Measurements from ENCODE around the gene IL37.
"Not testable (repeated sequence)": the region's sequence is repeated elsewhere in the genome, so short reads cannot be mapped to it uniquely, and the experiment has no call there.

The IL37 gene

DNA sequence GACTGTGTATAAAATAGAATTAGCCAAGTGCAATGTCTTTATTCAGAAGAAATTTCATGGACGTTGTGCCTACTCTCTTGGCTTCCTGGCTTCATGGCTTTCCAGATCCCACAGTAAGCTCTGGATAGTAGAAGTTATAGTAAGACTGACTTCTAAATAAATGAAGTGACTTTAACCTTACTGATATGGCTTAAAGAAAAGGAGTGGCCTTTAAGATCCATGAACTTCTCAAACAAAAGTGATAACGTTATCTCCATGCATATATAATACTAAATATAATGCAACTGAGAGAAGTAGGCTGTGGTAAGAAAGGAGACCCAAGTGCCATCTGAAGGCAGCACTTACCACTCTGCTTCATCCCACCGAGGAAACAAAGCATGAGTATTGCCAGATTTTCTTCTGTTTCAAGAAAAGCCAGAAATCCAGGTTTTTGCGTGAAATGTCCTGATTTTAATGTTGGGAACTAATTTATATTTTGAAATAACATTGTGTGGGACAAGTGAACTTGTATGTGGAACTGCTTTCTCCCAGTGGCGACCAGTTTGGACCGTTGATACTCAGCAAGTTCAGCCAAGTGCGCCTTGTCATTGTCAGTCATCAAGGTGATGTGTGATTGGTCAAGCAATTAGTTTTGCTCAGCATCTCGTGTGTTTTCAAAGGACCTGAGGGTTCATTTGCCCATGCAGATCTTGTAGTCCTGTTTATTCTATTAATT is 13.9 kb upstream of the IL37 start:
- H3K9me3 ChIP-seq (ENCODE audit: control insufficient read depth, insufficient read depth, low read length), result no peaks in the 10 kb centered on the region
- no peaks in the 10 kb centered on the region for H3K36me3 ChIP-seq (ENCODE audit: control insufficient read depth, insufficient read depth, low read length)
- no peaks in the 10 kb centered on the region for H3K4me1 ChIP-seq (ENCODE audit: control insufficient read depth, insufficient read depth, low read length)
- no peaks in the 10 kb centered on the region for H3K27me3 ChIP-seq (ENCODE audit: control insufficient read depth, insufficient read depth, low read length)
- H3K4me3 ChIP-seq (ENCODE audit: low read depth, low read length), result no peak overlapping the region
- H3K9ac ChIP-seq (ENCODE audit: low read depth, low read length), result no peak overlapping the region

DNA sequence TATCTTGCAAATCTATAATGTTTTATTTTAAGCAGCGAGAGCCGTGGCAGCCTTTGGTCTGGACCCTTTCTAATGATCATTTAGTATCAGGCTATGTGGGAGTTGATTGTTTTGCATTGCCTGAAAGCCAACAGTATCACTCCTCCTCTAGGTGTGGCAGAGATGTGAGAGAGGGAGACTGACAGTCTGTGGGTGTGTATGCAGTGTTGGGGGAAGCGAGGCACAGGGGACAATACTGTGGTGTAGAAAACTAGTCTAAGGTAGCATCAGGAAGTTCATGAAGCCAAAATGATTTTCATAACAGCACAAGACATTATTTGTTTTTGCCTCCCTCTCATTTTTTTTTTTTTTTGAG is 13.4 kb upstream of the IL37 start:
- Histone ChIP-seq H3K27me3 (ENCODE audit: control insufficient read depth, insufficient read depth, low read length) (no peaks in the 10 kb centered on the region), H3K36me3 (ENCODE audit: control insufficient read depth, insufficient read depth, low read length) (no peaks in the 10 kb centered on the region), H3K9me3 (ENCODE audit: control insufficient read depth, insufficient read depth, low read length) (no peaks in the 10 kb centered on the region), H3K4me3 (ENCODE audit: low read depth, low read length) (no peak overlapping the region), H3K4me1 (ENCODE audit: control insufficient read depth, insufficient read depth, low read length) (no peaks in the 10 kb centered on the region), H3K9ac (ENCODE audit: low read depth, low read length) (no peak overlapping the region)

DNA sequence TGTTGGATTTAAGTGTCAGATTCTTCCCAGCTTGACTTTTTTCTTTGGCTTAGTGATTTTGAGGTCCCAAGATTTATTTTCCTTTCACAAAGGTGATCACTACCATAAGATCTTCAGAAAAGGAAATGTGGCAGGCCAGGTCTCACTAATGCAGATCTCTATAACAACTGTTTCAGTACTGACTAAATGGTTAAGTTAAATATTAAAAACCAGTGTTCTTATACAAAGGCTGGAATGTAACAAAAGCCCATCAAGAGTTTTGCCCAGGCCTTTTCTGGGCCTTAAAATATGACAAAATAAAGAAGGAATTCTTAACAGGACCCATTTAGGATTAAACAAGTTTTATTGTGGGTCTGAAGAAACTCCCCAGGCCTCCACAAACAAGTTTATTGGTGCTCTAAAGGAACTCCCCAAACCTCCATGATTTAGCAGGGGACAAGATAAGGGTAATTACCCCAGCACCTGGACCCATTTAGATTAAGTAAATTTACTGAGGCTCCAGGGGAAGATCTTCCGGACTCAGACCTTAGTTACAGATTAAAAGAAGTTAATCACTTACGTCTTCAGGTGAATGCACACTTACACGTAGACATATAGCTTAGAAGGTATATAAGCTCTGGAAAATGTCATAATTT is 9.4 kb upstream of the IL37 start:
- H3K9me3 ChIP-seq (ENCODE audit: control insufficient read depth, insufficient read depth, low read length); H3K36me3 ChIP-seq (ENCODE audit: control insufficient read depth, insufficient read depth, low read length); H3K27me3 ChIP-seq (ENCODE audit: control insufficient read depth, insufficient read depth, low read length); H3K9ac ChIP-seq (ENCODE audit: low read depth, low read length); H3K4me1 ChIP-seq (ENCODE audit: control insufficient read depth, insufficient read depth, low read length); H3K4me3 ChIP-seq (ENCODE audit: low read depth, low read length): not testable (repeated sequence)

DNA sequence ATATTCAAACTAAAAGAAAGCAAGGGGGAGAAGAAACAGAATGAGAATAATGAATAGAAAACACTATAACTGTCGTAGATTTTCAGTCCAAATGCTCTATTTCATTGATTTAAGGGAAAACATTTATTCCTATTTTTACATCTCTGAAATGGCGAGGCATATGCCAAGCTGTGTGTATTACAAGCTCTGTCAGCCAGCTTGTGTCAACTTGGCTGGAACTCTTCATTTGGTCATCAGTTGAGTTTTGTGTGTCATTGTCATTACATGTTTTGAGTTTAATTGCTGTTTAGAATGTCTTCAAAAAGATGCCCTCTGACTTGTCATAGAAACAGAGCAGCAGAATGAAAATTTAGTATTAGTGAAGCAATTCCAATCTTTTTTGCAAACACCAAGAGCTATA is 8.1 kb upstream of the IL37 start:
- H3K4me3 ChIP-seq (ENCODE audit: low read depth, low read length), result no peak overlapping the region
- no peak overlapping the region for H3K9ac ChIP-seq (ENCODE audit: low read depth, low read length)
- H3K9me3 ChIP-seq (ENCODE audit: control insufficient read depth, insufficient read depth, low read length), result no peaks in the 10 kb centered on the region
- no peaks in the 10 kb centered on the region for H3K4me1 ChIP-seq (ENCODE audit: control insufficient read depth, insufficient read depth, low read length)
- H3K36me3 ChIP-seq (ENCODE audit: control insufficient read depth, insufficient read depth, low read length), result no peaks in the 10 kb centered on the region
- H3K27me3 ChIP-seq (ENCODE audit: control insufficient read depth, insufficient read depth, low read length), result no peaks in the 10 kb centered on the region

DNA sequence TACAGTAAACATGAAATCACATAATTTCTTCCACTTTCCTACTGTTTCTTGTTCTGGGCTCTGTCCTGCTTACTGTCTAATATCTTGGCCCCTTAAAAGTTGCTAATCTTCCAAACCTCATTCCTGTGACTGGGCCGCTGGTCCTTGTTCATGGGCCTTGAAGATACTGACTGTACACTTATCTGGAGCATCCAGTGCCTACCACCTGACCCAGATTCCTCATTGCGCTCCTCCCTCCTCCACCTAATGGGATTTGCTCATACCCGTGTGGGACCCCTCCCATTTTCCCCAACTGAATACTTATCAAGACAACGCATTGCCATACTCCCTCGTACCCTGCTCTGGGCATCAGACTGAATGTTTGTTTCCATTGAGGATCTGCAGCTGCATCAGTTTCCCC is 6.1 kb upstream of the IL37 start:
- no peak overlapping the region for H3K4me3 ChIP-seq (ENCODE audit: low read depth, low read length)
- H3K27me3 ChIP-seq (ENCODE audit: control insufficient read depth, insufficient read depth, low read length), result no peaks in the 10 kb centered on the region
- H3K36me3 ChIP-seq (ENCODE audit: control insufficient read depth, insufficient read depth, low read length), result no peaks in the 10 kb centered on the region
- H3K9ac ChIP-seq (ENCODE audit: low read depth, low read length), result no peak overlapping the region
- H3K4me1 ChIP-seq (ENCODE audit: control insufficient read depth, insufficient read depth, low read length), result no peaks in the 10 kb centered on the region
- H3K9me3 ChIP-seq (ENCODE audit: control insufficient read depth, insufficient read depth, low read length), result no peaks in the 10 kb centered on the region

DNA sequence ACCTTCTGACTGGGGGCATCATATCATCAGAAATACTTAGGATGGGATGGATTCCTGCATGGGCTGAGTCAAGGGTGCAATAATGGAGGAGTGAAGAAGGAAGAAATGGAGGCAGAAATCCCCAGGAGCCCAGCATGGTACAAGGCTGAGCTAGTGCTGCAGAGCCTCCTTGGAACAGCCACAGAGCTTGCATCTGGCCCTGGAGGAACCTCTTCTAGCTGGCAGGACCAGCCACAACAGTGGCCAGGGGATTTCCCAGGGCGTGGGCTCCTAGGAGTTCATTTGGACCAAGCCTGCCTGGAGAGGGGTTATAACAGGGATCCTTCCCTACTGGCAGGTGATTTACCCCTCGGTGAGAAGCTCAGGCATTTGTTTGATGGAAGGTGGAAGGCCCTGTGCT is 4.7 kb upstream of the IL37 start:
- no peaks in the 10 kb centered on the region for H3K4me1 ChIP-seq (ENCODE audit: control insufficient read depth, insufficient read depth, low read length)

DNA sequence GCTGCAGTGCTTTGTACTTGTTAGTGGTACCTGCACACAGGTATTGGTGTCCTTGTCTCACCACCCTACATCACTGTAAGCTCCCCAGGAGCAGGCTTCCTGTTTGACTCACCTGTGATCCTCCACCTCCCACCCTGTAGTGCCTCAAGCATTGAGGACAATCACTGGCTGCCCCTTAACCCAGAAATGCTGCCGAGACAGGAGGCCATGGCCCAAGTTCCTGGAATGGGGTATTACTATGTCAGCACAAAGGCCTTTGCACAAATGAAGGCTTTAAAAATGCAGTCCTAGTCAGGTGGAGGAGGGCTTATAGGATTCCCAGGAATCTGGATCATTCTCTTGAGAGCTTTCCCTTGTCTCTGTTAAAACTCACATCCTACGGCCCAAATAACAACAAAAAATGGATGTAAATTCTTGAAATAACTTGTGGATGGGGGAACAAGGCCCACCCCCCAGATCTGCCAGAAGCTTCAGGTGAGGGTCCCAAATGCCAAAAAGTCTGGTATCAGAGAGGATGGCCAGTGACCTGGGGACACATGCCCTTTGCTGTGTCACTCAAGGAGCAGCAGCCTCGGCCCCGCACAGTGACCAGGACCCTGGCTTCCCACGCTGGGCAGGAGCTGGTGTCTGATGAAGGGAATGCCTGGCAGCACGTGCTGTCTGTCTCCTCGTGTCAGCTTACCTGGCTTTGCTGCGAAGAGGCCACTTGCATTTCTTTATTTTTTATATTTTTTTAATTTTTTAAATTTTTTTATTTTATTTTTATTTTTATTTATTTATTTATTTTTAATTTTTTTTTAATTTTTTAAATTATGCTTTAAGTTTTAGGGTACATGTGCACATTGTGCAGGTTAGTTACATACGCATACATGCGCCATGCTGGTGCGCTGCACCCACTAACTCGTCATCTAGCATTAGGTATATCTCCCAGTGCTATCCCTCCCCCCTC is 3.7 kb upstream of the IL37 start:
- Histone ChIP-seq H3K36me3 (ENCODE audit: control insufficient read depth, insufficient read depth, low read length) (no peaks in the 10 kb centered on the region), H3K4me1 (ENCODE audit: control insufficient read depth, insufficient read depth, low read length) (no peaks in the 10 kb centered on the region), H3K9me3 (ENCODE audit: control insufficient read depth, insufficient read depth, low read length) (no peaks in the 10 kb centered on the region), H3K9ac (ENCODE audit: low read depth, low read length) (no peak overlapping the region), H3K4me3 (ENCODE audit: low read depth, low read length) (no peak overlapping the region), H3K27me3 (ENCODE audit: control insufficient read depth, insufficient read depth, low read length) (no peaks in the 10 kb centered on the region)

More for the DNA sequence above, 4.7 kb upstream of the IL37 start:
- Histone ChIP-seq H3K9ac (ENCODE audit: low read depth, low read length) (no peak overlapping the region), H3K36me3 (ENCODE audit: control insufficient read depth, insufficient read depth, low read length) (no peaks in the 10 kb centered on the region), H3K4me3 (ENCODE audit: low read depth, low read length) (no peak overlapping the region), H3K9me3 (ENCODE audit: control insufficient read depth, insufficient read depth, low read length) (no peaks in the 10 kb centered on the region), H3K27me3 (ENCODE audit: control insufficient read depth, insufficient read depth, low read length) (no peaks in the 10 kb centered on the region)

DNA sequence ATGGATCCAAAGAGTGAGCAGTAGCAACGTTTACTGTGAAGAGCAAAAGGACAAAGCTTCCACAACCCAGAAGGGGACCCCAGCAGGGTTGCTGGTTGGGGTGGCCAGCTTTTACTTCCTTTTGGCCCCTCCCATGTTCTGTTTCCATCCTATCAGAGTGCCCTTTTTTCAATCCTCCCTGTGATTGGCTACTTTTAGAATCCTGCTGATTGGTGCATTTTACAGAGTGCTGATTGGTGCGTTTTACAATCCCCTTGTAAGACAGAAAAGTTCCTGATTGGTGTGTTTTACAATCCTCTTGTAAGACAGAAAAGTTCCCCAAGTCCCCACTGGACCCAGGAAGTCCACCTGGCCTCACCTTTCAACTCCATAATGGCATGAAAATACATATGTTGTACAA is 2.4 kb upstream of the IL37 start:
- H3K9me3 ChIP-seq (ENCODE audit: control insufficient read depth, insufficient read depth, low read length); H3K27me3 ChIP-seq (ENCODE audit: control insufficient read depth, insufficient read depth, low read length): not testable (repeated sequence)

DNA sequence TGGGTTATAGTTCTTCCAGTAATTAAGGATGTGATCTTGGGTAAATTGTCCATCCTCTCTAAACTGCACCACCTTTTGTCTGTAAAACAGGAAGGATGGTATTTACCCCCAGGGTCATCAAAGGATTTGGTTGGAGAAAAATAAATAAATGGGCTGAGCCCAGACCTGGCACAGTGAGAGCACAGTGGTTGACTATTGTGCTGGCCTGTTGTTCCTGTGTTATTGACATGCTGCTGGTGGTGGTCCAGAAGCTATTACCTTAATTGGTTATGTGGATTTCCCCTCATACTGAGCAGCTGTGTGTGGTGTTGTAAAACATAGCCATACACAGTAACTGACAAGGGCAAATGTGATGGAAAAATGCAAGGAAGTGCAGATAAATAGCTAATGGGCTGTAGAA is 746 bp upstream of the IL37 start:
- H3K4me1 ChIP-seq (ENCODE audit: control insufficient read depth, insufficient read depth, low read length), result no peaks in the 10 kb centered on the region
- no peaks in the 10 kb centered on the region for H3K36me3 ChIP-seq (ENCODE audit: control insufficient read depth, insufficient read depth, low read length)
- H3K27me3 ChIP-seq (ENCODE audit: control insufficient read depth, insufficient read depth, low read length), result no peaks in the 10 kb centered on the region

More for the DNA sequence above, 2.4 kb upstream of the IL37 start:
- not testable (repeated sequence) for H3K36me3 ChIP-seq (ENCODE audit: control insufficient read depth, insufficient read depth, low read length); H3K4me3 ChIP-seq (ENCODE audit: low read depth, low read length); H3K9ac ChIP-seq (ENCODE audit: low read depth, low read length); H3K4me1 ChIP-seq (ENCODE audit: control insufficient read depth, insufficient read depth, low read length)

DNA sequence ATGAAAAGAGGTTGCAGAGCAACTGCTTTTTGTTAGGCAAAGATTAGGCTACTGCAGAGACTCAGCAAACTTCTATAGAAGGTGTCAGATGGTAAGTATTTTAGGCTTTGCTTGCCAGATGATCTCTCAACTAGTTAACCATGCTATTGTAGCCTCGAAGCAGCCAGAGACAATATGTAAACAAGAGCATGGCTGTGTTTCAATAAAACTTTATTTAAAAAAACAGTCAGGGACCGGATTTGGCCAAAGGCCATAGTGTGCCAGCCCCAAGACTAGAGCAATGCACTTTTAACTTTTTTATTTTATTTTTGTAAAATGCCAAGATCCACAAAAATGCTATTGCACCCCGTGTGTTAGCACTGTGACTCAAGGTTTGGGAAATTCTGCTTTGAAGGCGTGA is 1.4 kb downstream of the IL37 start:
- H3K9me3 ChIP-seq (ENCODE audit: control insufficient read depth, insufficient read depth, low read length), result no peaks in the 10 kb centered on the region
- no peak overlapping the region for H3K4me3 ChIP-seq (ENCODE audit: low read depth, low read length)
- H3K36me3 ChIP-seq (ENCODE audit: control insufficient read depth, insufficient read depth, low read length), result no peaks in the 10 kb centered on the region
- no peak overlapping the region for H3K9ac ChIP-seq (ENCODE audit: low read depth, low read length)
- no peaks in the 10 kb centered on the region for H3K4me1 ChIP-seq (ENCODE audit: control insufficient read depth, insufficient read depth, low read length)
- no peaks in the 10 kb centered on the region for H3K27me3 ChIP-seq (ENCODE audit: control insufficient read depth, insufficient read depth, low read length)

More for the DNA sequence above, 746 bp upstream of the IL37 start:
- Histone ChIP-seq H3K9me3 (ENCODE audit: control insufficient read depth, insufficient read depth, low read length) (no peaks in the 10 kb centered on the region), H3K9ac (ENCODE audit: low read depth, low read length) (no peak overlapping the region), H3K4me3 (ENCODE audit: low read depth, low read length) (no peak overlapping the region)

DNA sequence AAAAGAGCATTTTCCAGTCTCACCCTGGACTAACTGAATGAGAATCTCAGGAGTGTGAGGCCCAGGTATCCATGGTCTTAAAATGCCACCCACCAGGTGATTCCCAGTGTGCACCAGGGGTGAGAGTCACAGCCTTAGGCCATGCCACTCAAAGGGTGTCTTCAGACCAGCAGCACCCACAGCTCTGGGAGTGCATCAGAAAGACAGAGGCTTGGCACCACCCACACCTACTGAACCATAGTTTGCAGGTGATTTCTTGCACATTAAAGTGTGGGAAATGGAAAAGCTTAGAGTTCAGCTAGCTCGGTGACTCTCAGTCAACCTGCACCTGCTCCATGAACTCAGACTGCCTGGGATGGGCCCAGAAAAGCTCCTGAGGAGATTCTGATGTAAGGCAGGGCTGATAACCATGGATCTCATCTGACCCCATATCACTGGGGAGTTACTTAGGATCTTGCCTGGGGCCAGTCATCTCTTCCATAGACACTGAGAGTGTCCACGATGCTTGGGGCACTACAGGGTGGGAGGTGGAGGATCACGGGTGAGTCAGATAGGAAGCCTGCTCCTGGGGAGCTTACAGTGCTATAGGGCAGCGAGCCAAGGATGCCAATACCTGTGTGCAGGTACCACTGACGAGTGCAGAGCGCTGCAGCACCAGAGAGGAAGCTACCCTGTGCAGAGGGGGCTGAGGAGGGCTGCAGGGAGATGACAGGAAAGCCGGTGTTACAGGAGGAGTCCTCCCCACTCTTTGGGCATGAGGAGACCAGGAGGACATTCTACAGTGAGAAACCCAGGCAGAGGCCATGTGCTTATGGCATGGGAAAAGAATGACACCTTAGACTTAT is 4.6 kb downstream of the IL37 start:
- no peak overlapping the region for H3K4me3 ChIP-seq (ENCODE audit: low read depth, low read length)
- H3K9ac ChIP-seq (ENCODE audit: low read depth, low read length), result no peak overlapping the region
- no peaks in the 10 kb centered on the region for H3K36me3 ChIP-seq (ENCODE audit: control insufficient read depth, insufficient read depth, low read length)
- H3K27me3 ChIP-seq (ENCODE audit: control insufficient read depth, insufficient read depth, low read length), result peaks cover 3% of the 10 kb centered on the region
- H3K9me3 ChIP-seq (ENCODE audit: control insufficient read depth, insufficient read depth, low read length), result no peaks in the 10 kb centered on the region
- H3K4me1 ChIP-seq (ENCODE audit: control insufficient read depth, insufficient read depth, low read length), result no peaks in the 10 kb centered on the region
